CD4-positive, alpha-beta T cell (primary cell): Measurements from ENCODE around the gene PLPP6. TPM values are rescaled to one million over a fixed set of nuclear protein-coding genes. Genes with fewer than 3 reads are reported as not detected.

Experiments
- ATAC-seq: fragments of 200-7000 bp; cut with Tn5 transposase; one replicate; pipeline ENCODE4 v1.10.0; 2022; ENCODE audit warnings: mild to moderate bottlenecking; ENCODE audit not compliant: poor library complexity
- CTCF ChIA-PET: fragments of 350-600 bp; sonication (Branson Sonifier 250); formaldehyde crosslinking; loops from one replicate; lab custom pipeline; 2021; ENCODE audit warnings: antibody characterized with exemption, inconsistent platforms; lab: Charles Lee
- POLR2A ChIA-PET: fragments of 350-600 bp; sonication (Branson Sonifier 250); formaldehyde crosslinking; loops from one replicate; lab custom pipeline; 2021; ENCODE audit warnings: antibody characterized with exemption, inconsistent platforms; lab: Charles Lee
- DNase-seq, 14 experiments: peaks; one replicate each; pipeline ENCODE4 v3.0.0-alpha.2; 2013 to 2020; ENCODE audit warnings: mixed read lengths in 2 of 14
- H3K27ac ChIP-seq, 2 donors: one replicate each; pipeline versions ENCODE4 v1.5.1 to v1.7.0; 2013; ENCODE audit warnings: low read length in 2 of 2, low read depth in 1 of 2, mild to moderate bottlenecking in 1 of 2
- H3K27me3 ChIP-seq, 2 experiments: 1 replicate in 1 of 2; 2 replicates in 1 of 2; pipeline versions ENCODE4 v1.6.1 to v1.7.0; 2013; ENCODE audit warnings: low read length in 2 of 2, control low read depth in 1 of 2, mild to moderate bottlenecking in 1 of 2, moderate library complexity in 1 of 2; ENCODE audit not compliant: insufficient read depth in 2 of 2, control insufficient read depth in 1 of 2
- H3K36me3 ChIP-seq: one replicate; pipeline ENCODE4 v1.6.1; 2013; ENCODE audit warnings: low read length, control low read depth; ENCODE audit not compliant: insufficient read depth
- H3K4me1 ChIP-seq: one replicate; pipeline ENCODE4 v1.6.1; 2013; ENCODE audit warnings: low read length, control low read depth; ENCODE audit not compliant: insufficient read depth
- H3K4me3 ChIP-seq: one replicate; pipeline ENCODE4 v1.5.1; 2013; ENCODE audit warnings: mild to moderate bottlenecking, low read length, moderate library complexity
- H3K9me3 ChIP-seq, 2 experiments: 1 replicate in 1 of 2; 2 replicates in 1 of 2; pipeline versions ENCODE4 v1.6.1 to v1.7.0; 2013; ENCODE audit warnings: low read length in 2 of 2, mild to moderate bottlenecking in 2 of 2, control low read depth in 1 of 2, moderate library complexity in 1 of 2; ENCODE audit not compliant: control insufficient read depth in 1 of 2, insufficient read depth in 1 of 2
- H3K27ac Mint-ChIP-seq: one replicate; pipeline ENCODE4 v1.8.0; 2020; ENCODE audit warnings: mixed read lengths
- H3K27me3 Mint-ChIP-seq: one replicate; pipeline ENCODE4 v1.8.0; 2021; ENCODE audit warnings: mixed read lengths
- H3K36me3 Mint-ChIP-seq: one replicate; pipeline ENCODE4 v1.8.0; 2021; ENCODE audit warnings: low read depth, mixed read lengths
- H3K4me1 Mint-ChIP-seq: one replicate; pipeline ENCODE4 v1.8.0; 2021; ENCODE audit warnings: low read depth, mixed read lengths
- H3K4me3 Mint-ChIP-seq: one replicate; pipeline ENCODE4 v1.8.0; 2020; ENCODE audit warnings: mild to moderate bottlenecking, mixed read lengths
- H3K9me3 Mint-ChIP-seq: one replicate; pipeline ENCODE4 v1.8.0; 2020; ENCODE audit warnings: mixed read lengths
- CTCF ChIP-seq: fragments of 200-600 bp; IDR thresholded peaks from one replicate; pipeline ENCODE4 v1.8.0; 2022; ENCODE audit warnings: antibody characterized with exemption, mild to moderate bottlenecking
- intact Hi-C, 2 experiments: fragments of 100-400 bp; cut with DNase I in 1 of 2; cut with micrococcal nuclease in 1 of 2; formaldehyde crosslinking; loops; one replicate each; pipeline versions ENCODE4 v1.15.1 to v1.9.0; 2023 to 2025; cut with DNase I, micrococcal nuclease
- total RNA-seq, 174 experiments: library from RNA in 2 of 174; stranded (reverse) in 2 of 174; gene quantifications; one replicate each; pipeline ENCODE4 v1.2.3 and lab custom pipeline; 2021 to 2026

PLPP6 gene
- total RNA-seq, 2 experiments from 2014 or later = 8.9 to 10.5 TPM

- peaks cover 43% of the 10 kb centered on the region for H3K4me1 Mint-ChIP-seq
- H3K4me3 Mint-ChIP-seq = no peak overlapping the region
- no peak for ATAC-seq
- no peaks in the 10 kb centered on the region for H3K27me3 ChIP-seq
- H3K36me3 Mint-ChIP-seq = no peaks in the 10 kb centered on the region
- peaks cover 28% of the 10 kb centered on the region for H3K4me1 ChIP-seq
- H3K4me3 ChIP-seq = no peak overlapping the region
- POLR2A ChIA-PET = interaction anchor here (1.7 to 2.2 kb wide), 2 partner anchors 9 to 70 kb away, joined by 5 to 14 read pairs; partner anchors contain the start of gene CDC37L1
- no peaks in the 10 kb centered on the region for H3K9me3 ChIP-seq
- H3K27me3 Mint-ChIP-seq = no peaks in the 10 kb centered on the region
- intact Hi-C loops = loop anchor here in 1 of 2 experiments (10.0 kb wide), 1 partner anchor 954 kb away; the partner anchor contains the start of gene RIC1
- TF ChIP-seq CTCF = no peak
- peak overlapping the region; percentile 52 for H3K27ac Mint-ChIP-seq
- no peaks in the 10 kb centered on the region for H3K36me3 ChIP-seq
- CTCF ChIA-PET = no interaction called here
- no peak for DNase-seq
- no peak overlapping the region for H3K27ac ChIP-seq
- no peaks in the 10 kb centered on the region for H3K9me3 Mint-ChIP-seq
Observed at GRCh38 chr9:4670591-4670990, 8.5 kb downstream of the PLPP6 start.

DNA sequence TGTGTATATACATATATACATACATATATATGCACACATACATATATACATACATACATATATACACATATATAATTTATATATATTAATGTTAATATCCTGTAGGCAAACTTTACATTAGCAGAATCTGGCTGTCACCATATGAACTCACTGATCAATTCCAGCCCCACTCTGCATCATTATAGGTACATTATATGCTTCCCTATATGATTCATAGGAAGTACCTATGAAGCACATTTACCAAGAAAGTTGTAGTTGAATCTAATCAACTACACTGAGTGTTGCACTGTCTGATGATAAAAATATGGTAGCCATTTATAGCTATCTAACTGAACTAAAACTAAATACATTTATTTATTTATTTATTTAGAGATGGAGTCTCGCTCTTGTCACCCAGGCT, 9.6 kb downstream of the PLPP6 start:
- H3K4me3 Mint-ChIP-seq = no peak overlapping the region
- Histone ChIP-seq H3K4me3 (no peak overlapping the region), H3K4me1 (peaks cover 20% of the 10 kb centered on the region), H3K36me3 (no peaks in the 10 kb centered on the region), H3K27ac (no peak overlapping the region), H3K27me3 (no peaks in the 10 kb centered on the region), H3K9me3 (no peaks in the 10 kb centered on the region)
- no peak overlapping the region for H3K27ac Mint-ChIP-seq
- DNase-seq = no peak
- no peak for TF ChIP-seq CTCF
- H3K9me3 Mint-ChIP-seq = no peaks in the 10 kb centered on the region
- no peak for ATAC-seq
- H3K36me3 Mint-ChIP-seq = no peaks in the 10 kb centered on the region
- intact Hi-C loops = loop anchor here in 1 of 2 experiments (10.0 kb wide), 1 partner anchor 953 kb away; the partner anchor contains the start of gene RIC1
- CTCF ChIA-PET = no interaction called here
- H3K27me3 Mint-ChIP-seq = no peaks in the 10 kb centered on the region
- H3K4me1 Mint-ChIP-seq = peaks cover 35% of the 10 kb centered on the region
- POLR2A ChIA-PET = interaction anchor here (1.7 to 2.2 kb wide), 2 partner anchors 8 to 71 kb away, joined by 5 to 14 read pairs; partner anchors contain the start of gene CDC37L1

DNA sequence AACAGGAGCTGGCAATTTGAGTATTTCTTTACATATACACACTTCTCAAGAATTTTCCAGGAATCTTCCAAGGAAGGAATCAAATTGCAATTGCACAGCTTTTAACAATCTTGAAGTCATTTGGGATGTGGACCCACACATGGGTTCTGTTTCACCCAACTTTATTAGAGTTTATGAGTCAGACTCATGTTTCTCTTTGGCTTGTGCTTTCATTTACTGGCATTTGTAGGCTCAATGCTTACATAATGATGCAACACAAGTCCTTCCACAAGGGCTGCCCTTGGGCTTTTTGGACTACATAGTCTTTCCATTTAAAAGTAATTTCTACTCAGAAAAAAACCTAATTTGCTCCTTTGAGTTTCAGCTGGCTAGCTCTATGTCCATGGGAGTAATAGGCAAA, 12.7 kb downstream of the PLPP6 start:
- H3K9me3 ChIP-seq = no peaks in the 10 kb centered on the region
- no peak overlapping the region for H3K27ac ChIP-seq
- Mint-ChIP-seq H3K36me3 (no peaks in the 10 kb centered on the region), H3K4me3 (no peak overlapping the region), H3K27ac (no peak overlapping the region), H3K9me3 (no peaks in the 10 kb centered on the region), H3K27me3 (no peaks in the 10 kb centered on the region), H3K4me1 (peaks cover 14% of the 10 kb centered on the region)
- no peak for DNase-seq
- H3K4me1 ChIP-seq = peaks cover 10% of the 10 kb centered on the region
- ATAC-seq = no peak
- H3K27me3 ChIP-seq = no peaks in the 10 kb centered on the region
- CTCF ChIA-PET = interaction anchor here (2.4 kb wide), 1 partner anchor 8 kb away, joined by 6 read pairs; the partner anchor contains the start of gene SPATA6L
- POLR2A ChIA-PET = interaction anchor here (0.9 kb wide), 1 partner anchor 119 kb away, joined by 3 read pairs; no protein-coding TSS in a partner anchor
- intact Hi-C loops = loop anchor here (5.0 to 10.0 kb wide), 6 partner anchors 118 to 1832 kb away; partner anchors contain the start of genes PLGRKT (in 1 of the 2), PUM3 (in 1 of the 2), RCL1 (in 1 of the 2) and RIC1 (in 1 of the 2)
- H3K4me3 ChIP-seq = no peak overlapping the region
- no peak for TF ChIP-seq CTCF
- no peaks in the 10 kb centered on the region for H3K36me3 ChIP-seq
